GM23338 (cell line): ENCODE results near the gene MTREX. TPM values are rescaled to one million over a fixed set of nuclear protein-coding genes. Genes with fewer than 3 reads are reported as not detected.

Experiments
- ATAC-seq: fragments of 200-7000 bp; cut with Tn5 transposase; 3 replicates; pipeline ENCODE4 v1.9.1; 2020
- DNase-seq: peaks from one replicate; pipeline ENCODE4 v3.0.0-alpha.2; 2015; ENCODE audit warnings: low spot score
- H2AFZ ChIP-seq: fragments of 200-600 bp; sonication (generic); 2 replicates; pipeline ENCODE4 v1.8.0; 2016; ENCODE audit warnings: antibody characterized with exemption, mild to moderate bottlenecking, moderate library complexity
- H3F3A ChIP-seq: fragments of 200-600 bp; sonication (generic); replicated peaks from 2 replicates; pipeline ENCODE4 v1.8.0; 2017; ENCODE audit warnings: antibody characterized with exemption, mixed run types, low read depth
- H3K27ac ChIP-seq: fragments of 200-600 bp; sonication (generic); 2 replicates; pipeline ENCODE4 v1.6.1; 2016; ENCODE audit warnings: low read depth
- H3K27me3 ChIP-seq: fragments of 200-600 bp; sonication (generic); 2 replicates; pipeline ENCODE4 v1.8.0; 2016; ENCODE audit warnings: mild to moderate bottlenecking, mixed run types, moderate library complexity; ENCODE audit not compliant: insufficient read depth
- H3K36me3 ChIP-seq: fragments of 200-600 bp; sonication (generic); 2 replicates; pipeline ENCODE4 v1.8.0; 2016; ENCODE audit warnings: mild to moderate bottlenecking; ENCODE audit not compliant: insufficient read depth
- H3K4me1 ChIP-seq: fragments of 200-600 bp; sonication (generic); 2 replicates; pipeline ENCODE4 v1.8.0; 2016; ENCODE audit warnings: mild to moderate bottlenecking, moderate library complexity; ENCODE audit not compliant: insufficient read depth
- H3K4me2 ChIP-seq: fragments of 200-600 bp; sonication (generic); 2 replicates; pipeline ENCODE4 v1.7.1; 2017; ENCODE audit warnings: mixed run types
- H3K4me3 ChIP-seq: fragments of 200-600 bp; sonication (generic); 2 replicates; pipeline ENCODE4 v1.6.1; 2016; ENCODE audit warnings: mixed run types
- H3K79me2 ChIP-seq: fragments of 200-600 bp; sonication (generic); replicated peaks from 2 replicates; pipeline ENCODE4 v1.8.0; 2017; ENCODE audit warnings: mild to moderate bottlenecking; ENCODE audit not compliant: insufficient read depth
- H3K9me2 ChIP-seq: fragments of 200-600 bp; sonication (generic); 2 replicates; pipeline ENCODE4 v1.8.0; 2017; ENCODE audit not compliant: insufficient read depth
- H4K20me1 ChIP-seq: fragments of 200-600 bp; sonication (generic); replicated peaks from 2 replicates; pipeline ENCODE4 v1.8.0; 2017; ENCODE audit warnings: mild to moderate bottlenecking; ENCODE audit not compliant: insufficient read depth
- H3K27ac Mint-ChIP-seq: 2 replicates; pipeline ENCODE4 v1.8.0; 2020; ENCODE audit warnings: inconsistent platforms, mild to moderate bottlenecking, moderate library complexity, mixed read lengths
- H3K27me3 Mint-ChIP-seq: 3 replicates; pipeline ENCODE4 v1.8.0; 2022; ENCODE audit warnings: low read depth, mild to moderate bottlenecking, moderate library complexity, mixed read lengths, inconsistent platforms; ENCODE audit not compliant: insufficient read depth, poor library complexity
- H3K36me3 Mint-ChIP-seq: 3 replicates; pipeline ENCODE4 v1.8.0; 2021; ENCODE audit warnings: low read depth, mild to moderate bottlenecking, inconsistent platforms, moderate library complexity, mixed read lengths
- H3K4me1 Mint-ChIP-seq: 3 replicates; pipeline ENCODE4 v1.8.0; 2020; ENCODE audit warnings: mild to moderate bottlenecking, inconsistent platforms, mixed read lengths
- H3K4me3 Mint-ChIP-seq: 3 replicates; pipeline ENCODE4 v1.8.0; 2021; ENCODE audit warnings: moderate library complexity, mild to moderate bottlenecking, inconsistent platforms, mixed read lengths
- H3K9me3 Mint-ChIP-seq: 3 replicates; pipeline ENCODE4 v1.8.0; 2020; ENCODE audit warnings: moderate library complexity, mild to moderate bottlenecking, inconsistent platforms, mixed read lengths
- CTCF ChIP-seq, 2 experiments: fragments of 200-600 bp in 1 of 2; sonication (generic) in 1 of 2; conservative IDR thresholded peaks; 2 replicates each; pipeline versions ENCODE4 v1.5.1 to v1.6.1; 2016 to 2017; ENCODE audit warnings: antibody characterized with exemption in 2 of 2, low read depth in 2 of 2, mild to moderate bottlenecking in 2 of 2, moderate library complexity in 1 of 2
- EZH2 ChIP-seq: fragments of 200-600 bp; sonication (generic); IDR thresholded peaks from one replicate; pipeline ENCODE4 v1.8.0; 2017; ENCODE audit warnings: antibody characterized with exemption, mild to moderate bottlenecking, low read depth; ENCODE audit not compliant: unreplicated experiment
- POLR2AphosphoS5 ChIP-seq: IDR thresholded peaks from 2 replicates; pipeline ENCODE4 v1.6.1; 2016; ENCODE audit warnings: antibody characterized with exemption, low read depth
- REST ChIP-seq: IDR thresholded peaks from one replicate; pipeline ENCODE4 v1.6.1; 2018; ENCODE audit warnings: antibody characterized with exemption; ENCODE audit not compliant: unreplicated experiment
- STAT1 ChIP-seq: IDR thresholded peaks from one replicate; pipeline ENCODE4 v1.6.1; 2016; ENCODE audit warnings: antibody characterized with exemption; ENCODE audit not compliant: unreplicated experiment
- ZNF114 ChIP-seq: fragments of 250-450 bp; sonication (Bioruptor Pico); IDR thresholded peaks from 2 replicates; pipeline ENCODE4 v1.5.0; 2020; ENCODE audit warnings: mild to moderate bottlenecking, moderate library complexity
- ZNF331 ChIP-seq: fragments of 250-450 bp; sonication (Bioruptor Pico); IDR thresholded peaks from 2 replicates; pipeline ENCODE4 v1.5.0; 2020; ENCODE audit warnings: low read depth, mild to moderate bottlenecking, moderate library complexity
- polyA plus RNA-seq: library from polyadenylated mRNA; unstranded; fragments of >200 nt; fragmentation: Nextera tagmentation; extraction: Ambion mirVana; gene quantifications from 2 replicates; pipeline ENCODE4 v1.2.1, GENCODE V29; 2016
- total RNA-seq: library from RNA; depleted of rRNA; stranded (reverse); fragments of >200 nt; shearing (Covaris generic); gene quantifications from 2 replicates; pipeline ENCODE4 v1.2.3, GENCODE V29; 2014

MTREX gene
- total and polyA plus RNA-seq, 2 experiments from 2014 or later, result 47.5 to 94.9 TPM

- H3K4me1 Mint-ChIP-seq, result no peaks in the 10 kb centered on the region
Observed at GRCh38 chr5:55290991-55291390, 16.8 kb upstream of the MTREX start.

More at GRCh38 chr5:55290991-55291390, 16.8 kb upstream of the MTREX start:
- Histone ChIP-seq H3K27ac (no peak overlapping the region), H3K4me3 (no peak overlapping the region), H3K79me2 (no peaks in the 10 kb centered on the region), H3K4me2 (no peak overlapping the region), H4K20me1 (no peaks in the 10 kb centered on the region), H3K4me1 (no peaks in the 10 kb centered on the region), H3K27me3 (no peaks in the 10 kb centered on the region), H2AFZ (no peak overlapping the region), H3K36me3 (peaks cover 39% of the 10 kb centered on the region; the same call in 1 of the 2 replicates), H3K9me2 (no peaks in the 10 kb centered on the region), H3F3A (no peaks in the 10 kb centered on the region)
- no peak overlapping the region for H3K4me3 Mint-ChIP-seq
- TF ChIP-seq CTCF (conservative IDR thresholded peaks at IDR 0.05; ENCODE audit: low read depth in 2 of 2) (no peak), ZNF331 (no peak), ZNF114 (CRISPR knock-in tag) (no peak), POLR2AphosphoS5 (no peak), EZH2 (no peak), STAT1 (no peak), REST (no peak)
- peaks cover 40% of the 10 kb centered on the region for H3K36me3 Mint-ChIP-seq
- no peaks in the 10 kb centered on the region for H3K27me3 Mint-ChIP-seq
- no peak overlapping the region for H3K27ac Mint-ChIP-seq
- ATAC-seq (no peak), DNase-seq (no peak)
- H3K9me3 Mint-ChIP-seq, result no peaks in the 10 kb centered on the region; the same call in 2 of the 3 replicates
